GM21529 (cell line): ENCODE measurements around the gene DACH2.

ENCODE experiments used
- ATAC-seq: cut with Tn5 transposase; IDR thresholded peaks from one replicate; pipeline ENCODE4 v1.9.1; 2021; ENCODE audit not compliant: unreplicated experiment

Gene DACH2

GRCh38 chrX:86295293-86295692 lies 147.0 kb downstream of the DACH2 start:
- no peak for ATAC-seq

- no peak for ATAC-seq
Observed at GRCh38 chrX:86322913-86323312, 174.7 kb downstream of the DACH2 start.

- no peak for ATAC-seq
Observed at GRCh38 chrX:86329174-86329573, 180.9 kb downstream of the DACH2 start.

DNA sequence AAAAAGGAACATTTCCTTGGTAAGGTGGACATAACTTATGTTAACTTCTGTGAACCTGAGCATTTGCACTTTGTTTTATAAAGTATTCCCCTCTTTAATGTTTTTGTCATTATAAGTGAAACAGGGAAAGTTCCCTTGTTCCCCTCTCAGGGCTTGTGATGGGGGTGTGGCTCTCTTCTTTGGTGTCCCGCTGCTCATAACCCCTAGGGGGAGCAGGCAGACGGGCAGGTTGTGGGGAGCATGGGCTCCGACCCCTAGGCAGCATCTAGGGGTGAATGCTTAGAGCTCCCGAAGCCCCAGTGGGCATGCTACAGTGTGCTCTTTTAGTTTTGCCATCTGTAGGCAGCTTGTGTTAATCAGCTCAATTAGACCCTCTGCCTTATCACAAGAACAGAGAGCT lies 200.4 kb downstream of the DACH2 start:
- no peak for ATAC-seq

- ATAC-seq, result no peak
Observed at GRCh38 chrX:86349115-86349514, 200.9 kb downstream of the DACH2 start.

DNA sequence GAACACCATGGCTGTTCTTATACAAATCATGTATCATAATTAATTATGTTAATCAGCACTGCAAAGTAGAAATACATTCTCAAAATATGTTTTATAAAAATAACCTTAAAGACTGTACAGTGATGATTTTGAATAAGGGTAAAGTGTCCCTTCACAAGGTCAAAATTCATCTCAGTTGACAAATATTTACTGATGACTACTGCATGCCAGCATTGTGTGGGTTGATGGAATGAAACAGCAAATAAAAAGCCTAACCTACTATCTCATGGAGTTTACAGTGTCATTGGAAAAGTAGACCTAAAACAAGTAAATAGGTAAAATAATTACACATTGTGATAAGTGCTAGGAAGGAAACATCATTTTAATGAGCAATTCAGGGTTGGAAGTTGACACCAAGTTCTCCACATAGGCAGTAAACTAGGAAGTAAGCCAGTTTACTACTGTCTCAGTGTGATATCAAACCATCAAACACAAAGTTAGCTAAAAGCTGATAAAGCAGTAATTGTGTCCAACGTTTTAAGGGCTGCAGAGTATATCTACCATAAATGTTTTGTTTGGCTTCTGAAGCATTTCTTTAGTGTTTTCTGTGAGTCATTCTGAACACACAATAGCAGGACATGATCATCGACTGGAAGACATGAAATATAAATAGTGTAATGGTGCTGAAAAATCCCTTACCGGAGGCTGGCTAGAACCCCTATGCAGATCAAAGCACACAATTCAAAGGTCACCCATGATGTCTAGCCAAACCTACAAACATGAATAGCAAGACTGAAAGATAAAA lies 221.8 kb downstream of the DACH2 start:
- no peak for ATAC-seq

DNA sequence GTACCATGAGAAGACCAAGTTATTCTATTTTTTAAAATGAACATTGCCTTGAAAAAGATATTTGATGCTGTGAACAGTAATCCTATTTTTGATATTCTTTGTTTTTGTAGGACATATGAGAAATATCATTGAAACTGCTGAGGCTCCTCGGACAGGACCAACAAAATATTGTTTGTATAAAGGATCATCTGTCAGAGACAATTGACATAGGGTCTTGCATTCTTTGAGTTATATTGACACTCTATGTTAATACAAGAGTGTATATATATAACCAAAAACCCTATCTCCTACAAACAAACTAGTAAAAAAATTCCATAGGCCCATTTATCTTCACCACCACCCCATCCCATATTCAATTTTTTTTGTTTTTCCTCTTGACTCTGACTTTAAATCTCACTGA lies 222.7 kb downstream of the DACH2 start:
- ATAC-seq, result no peak

DNA sequence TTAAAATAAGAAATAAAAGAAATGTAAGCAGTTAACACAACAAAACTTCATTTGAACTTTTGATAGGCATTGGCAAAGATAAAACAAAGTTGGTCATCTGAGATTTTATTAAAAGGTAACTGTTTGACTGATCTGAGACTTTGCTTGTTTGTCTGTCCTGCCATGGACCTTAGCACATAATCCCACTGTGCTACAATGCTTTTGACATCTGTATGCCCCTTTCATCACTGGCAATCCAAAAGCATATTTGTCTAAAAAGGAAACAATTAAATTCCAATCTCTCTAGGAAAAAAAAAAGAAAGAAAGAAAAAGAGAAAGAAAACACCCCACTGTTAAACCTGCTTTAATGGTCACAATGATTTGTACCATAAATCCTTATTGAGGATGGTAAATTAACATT lies 231.0 kb downstream of the DACH2 start:
- no peak for ATAC-seq

DNA sequence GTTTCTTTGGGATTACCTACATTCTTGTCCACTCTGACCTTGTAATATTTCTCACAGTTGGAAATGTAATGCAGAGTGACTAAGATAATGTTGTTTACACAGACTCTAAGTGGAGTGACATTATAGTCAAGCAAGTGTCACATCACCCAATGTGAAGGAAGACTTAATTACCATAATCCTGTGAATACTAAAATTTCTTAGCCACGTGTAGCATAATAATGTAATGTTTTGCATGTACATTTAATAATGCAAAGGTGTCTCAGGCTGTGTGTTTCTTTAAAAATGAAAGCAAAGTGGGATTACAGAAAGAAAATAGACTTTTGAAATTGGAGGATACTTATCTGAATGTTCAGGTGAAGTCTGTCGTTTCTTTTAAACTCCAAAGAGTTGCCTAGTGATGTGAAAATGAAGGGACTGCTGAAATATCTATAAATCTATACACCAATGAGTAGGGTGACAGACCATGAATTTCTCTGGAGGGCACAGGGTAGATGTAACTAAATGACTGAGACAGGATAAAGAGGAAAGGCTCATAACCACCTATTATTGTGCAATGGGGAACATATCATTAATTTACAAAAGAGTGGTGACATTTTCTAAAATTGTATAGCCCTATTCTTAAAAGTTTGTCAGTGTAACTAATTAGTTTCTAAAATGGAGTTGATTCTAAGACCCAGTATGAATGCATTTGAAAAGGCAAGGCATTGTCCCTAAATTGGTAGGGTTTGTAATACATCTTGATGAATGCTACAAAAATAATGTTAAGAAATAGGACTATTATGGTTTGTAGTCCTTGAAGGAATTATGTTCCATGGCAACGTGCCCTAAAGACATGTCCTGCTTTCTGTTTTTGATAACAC lies 235.7 kb downstream of the DACH2 start:
- no peak for ATAC-seq

- ATAC-seq, result no peak
Observed at GRCh38 chrX:86407371-86407770, 259.1 kb downstream of the DACH2 start.

DNA sequence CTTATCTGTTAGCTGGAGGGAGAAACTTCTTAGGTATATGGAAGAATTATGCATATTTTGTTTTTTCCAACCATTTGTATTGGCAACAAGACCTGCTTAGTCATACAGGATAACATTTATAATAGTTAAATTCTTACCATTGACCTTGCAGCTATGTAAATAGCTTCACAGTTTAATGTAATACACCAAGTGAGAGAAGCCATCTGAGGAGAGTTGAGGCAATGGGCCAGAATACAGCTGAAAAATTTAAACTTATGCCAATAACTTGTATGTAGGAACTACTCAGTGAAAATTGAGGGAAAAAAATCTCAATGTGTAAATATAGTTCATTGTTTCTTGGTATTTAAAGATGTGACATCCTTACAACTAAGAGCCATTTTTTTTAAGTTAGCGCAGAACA lies 273.5 kb downstream of the DACH2 start:
- ATAC-seq, result no peak

DNA sequence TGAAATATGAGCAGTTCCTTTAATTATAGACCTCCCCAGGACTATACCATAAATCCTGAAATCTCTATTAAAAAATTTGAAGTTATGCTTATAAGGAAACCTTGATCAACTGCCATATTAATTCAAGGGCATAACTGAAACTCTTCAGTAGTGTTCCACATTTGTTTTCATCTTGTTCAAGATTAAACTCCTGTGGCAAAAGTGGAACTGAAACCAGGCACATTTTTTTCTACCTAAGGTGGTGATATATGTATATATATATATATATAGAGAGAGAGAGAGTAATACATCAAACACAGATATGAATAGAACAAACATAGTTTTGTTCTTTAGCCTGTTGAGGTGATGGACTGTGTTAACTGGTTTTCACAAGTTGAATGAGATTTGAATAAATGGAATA lies 287.9 kb downstream of the DACH2 start:
- no peak for ATAC-seq

GRCh38 chrX:86455495-86455894 lies 307.2 kb downstream of the DACH2 start:
- no peak for ATAC-seq

DNA sequence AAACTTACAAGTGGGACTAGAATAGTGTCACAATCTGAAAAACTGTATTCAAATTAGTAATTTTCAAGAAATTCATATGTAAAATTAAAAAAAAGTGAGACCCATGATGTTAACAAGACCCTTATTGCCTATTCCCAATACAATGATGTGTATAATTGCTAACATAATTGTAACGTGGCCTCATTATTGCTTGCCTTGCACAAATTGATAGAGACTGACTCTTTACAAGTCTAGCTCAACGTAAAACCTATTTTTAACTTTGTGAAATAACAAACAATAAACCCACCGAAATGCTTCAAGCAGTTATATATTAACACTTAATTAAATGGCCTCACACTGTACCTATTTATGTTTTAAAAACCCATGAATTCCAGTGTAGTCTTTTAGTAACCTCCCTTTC lies 312.5 kb downstream of the DACH2 start:
- no peak for ATAC-seq

DNA sequence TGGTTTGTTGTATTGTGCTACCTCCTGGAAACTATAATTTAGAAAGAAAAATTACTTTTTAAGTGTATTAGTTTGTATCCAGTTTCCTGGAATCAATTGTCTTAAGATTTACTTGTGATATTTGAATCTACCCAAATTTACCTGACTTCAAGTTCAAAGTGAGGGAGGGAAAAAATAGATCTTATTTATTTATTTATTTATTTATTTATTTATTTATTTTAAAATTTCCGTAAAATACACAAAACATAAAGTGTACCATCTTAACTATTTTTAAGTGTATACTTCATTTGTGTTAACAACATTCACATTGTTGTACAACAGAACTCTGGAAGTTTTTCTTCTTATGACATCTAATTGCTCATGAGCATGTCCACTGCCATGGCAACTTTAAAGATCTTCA lies 356.0 kb downstream of the DACH2 start:
- no peak for ATAC-seq

GRCh38 chrX:86507331-86507730 lies 359.1 kb downstream of the DACH2 start:
- ATAC-seq, result no peak

DNA sequence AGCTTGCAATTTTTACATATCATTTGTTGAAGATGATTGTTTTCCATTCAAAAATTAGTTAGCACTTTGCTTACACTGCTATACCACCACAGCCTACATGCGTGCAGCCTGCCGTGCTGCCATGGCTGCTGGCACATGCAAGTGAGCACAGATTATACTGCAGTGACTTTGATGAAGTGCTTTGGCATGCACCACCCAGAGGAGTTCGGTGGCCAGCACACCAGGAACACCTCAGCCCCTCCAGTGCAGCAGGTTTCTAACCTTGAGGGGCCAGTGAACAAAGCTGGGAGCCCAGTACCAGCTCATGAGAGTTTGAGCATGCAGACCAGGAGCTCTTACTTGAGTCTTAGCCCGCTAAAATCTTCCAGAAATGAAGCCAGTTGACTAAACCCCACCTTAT lies 431.5 kb downstream of the DACH2 start:
- no peak for ATAC-seq

GRCh38 chrX:86604607-86605006 lies 456.4 kb downstream of the DACH2 start:
- ATAC-seq, result peak; percentile 76

GRCh38 chrX:86696951-86697350 lies 548.7 kb downstream of the DACH2 start:
- no peak for ATAC-seq

GRCh38 chrX:86711531-86712180 lies 563.4 kb downstream of the DACH2 start:
- no peak for ATAC-seq

- no peak for ATAC-seq
Observed at GRCh38 chrX:86714441-86714840, 566.2 kb downstream of the DACH2 start.

DNA sequence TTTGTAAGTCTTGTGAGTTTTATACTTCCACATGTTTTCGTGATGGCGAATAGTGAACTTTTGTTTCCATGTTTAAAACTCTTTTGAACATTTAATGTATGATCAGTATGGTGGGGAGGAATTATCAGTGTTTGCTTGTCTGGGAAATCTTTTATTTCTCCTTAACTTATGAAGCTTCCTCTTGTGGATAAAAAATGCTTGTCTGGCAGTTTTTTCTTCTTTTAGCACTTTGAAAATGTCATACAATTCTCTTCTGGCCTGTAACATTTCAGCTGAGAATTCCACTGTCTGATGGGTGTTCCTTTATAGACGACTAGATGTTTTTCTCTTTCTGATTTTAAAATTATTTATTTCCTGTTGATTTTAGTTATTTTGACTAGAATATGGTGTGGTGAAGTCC lies 576.0 kb downstream of the DACH2 start:
- ATAC-seq, result no peak
